ENCODE data around the gene CHRNA7. TPM values are rescaled to one million over a fixed set of nuclear protein-coding genes. Genes with fewer than 3 reads are reported as not detected.

Gene CHRNA7
- total RNA-seq, 1 experiment from 2014 or later = not detected

DNA sequence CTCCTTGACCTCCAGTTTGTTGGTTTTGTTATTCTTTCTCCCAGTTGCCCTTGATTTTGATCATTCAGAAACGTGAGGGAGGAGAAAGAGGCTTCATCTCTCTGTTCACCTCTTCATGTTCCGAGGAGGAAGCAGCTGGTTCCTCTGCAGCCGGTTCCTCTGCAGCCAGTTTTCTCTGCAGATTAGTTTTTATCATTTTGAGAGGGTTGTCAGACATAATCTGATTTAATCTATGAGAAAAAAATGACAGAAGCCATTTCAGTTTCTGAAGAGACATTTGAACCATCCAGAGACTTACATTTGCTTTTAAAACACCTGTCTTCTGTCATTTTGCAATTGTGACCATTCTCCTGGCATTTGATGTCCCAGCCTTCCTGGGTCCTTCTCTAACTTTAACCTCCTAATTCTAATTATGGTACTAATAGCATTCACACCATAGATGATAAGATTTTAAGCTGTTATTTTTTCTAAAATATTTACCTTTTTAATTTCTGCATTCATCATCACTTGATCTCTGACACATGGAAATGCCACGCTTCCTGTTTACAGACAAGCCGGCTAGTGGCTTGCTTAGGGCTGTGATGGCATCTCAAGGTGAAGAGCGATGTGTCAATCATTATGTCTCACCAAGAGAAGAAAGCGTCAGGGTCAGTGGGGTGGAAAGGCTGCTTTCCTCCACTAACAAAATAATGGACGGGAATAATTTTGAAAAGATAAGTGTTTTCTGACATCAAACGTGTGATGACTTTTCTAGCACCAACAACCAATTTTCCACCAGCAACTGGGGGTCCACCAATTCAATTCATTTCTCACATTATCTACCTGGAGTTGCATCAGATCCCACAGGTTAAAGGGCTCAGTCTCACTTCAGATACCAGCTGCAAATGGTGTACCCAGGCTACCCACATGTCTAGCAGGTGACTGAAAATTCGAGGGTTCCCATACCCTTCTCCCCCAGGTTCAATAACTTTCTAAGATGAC lies 76.4 kb downstream of the CHRNA7 start:
- no peak for DNase-seq
- H3K4me2 ChIP-seq (ENCODE audit: low read depth, low read length, poor library complexity, severe bottlenecking) = no peak overlapping the region
- H3K9me3 ChIP-seq (ENCODE audit: low read length) = no peaks in the 10 kb centered on the region
- no peaks in the 10 kb centered on the region for H3K9me2 ChIP-seq (replicated peaks; ENCODE audit: insufficient read depth, low read length)
- no peaks in the 10 kb centered on the region for H3K4me1 ChIP-seq (ENCODE audit: low read length)
- H3K27me3 ChIP-seq (ENCODE audit: low read length) = no peaks in the 10 kb centered on the region
- no peak overlapping the region for H3K4me3 ChIP-seq (ENCODE audit: low read length)
- H2AFZ ChIP-seq (ENCODE audit: low read length) = no peak overlapping the region
- H3K9ac ChIP-seq (ENCODE audit: low read length) = no peak overlapping the region
- no peaks in the 10 kb centered on the region for H3K79me2 ChIP-seq (ENCODE audit: low read length)
- no peaks in the 10 kb centered on the region for H3K36me3 ChIP-seq (ENCODE audit: insufficient read depth, low read length)
- no peak overlapping the region for H3K27ac ChIP-seq (ENCODE audit: low read length)
- H4K20me1 ChIP-seq (ENCODE audit: insufficient read depth, low read depth, low read length) = no peaks in the 10 kb centered on the region

DNA sequence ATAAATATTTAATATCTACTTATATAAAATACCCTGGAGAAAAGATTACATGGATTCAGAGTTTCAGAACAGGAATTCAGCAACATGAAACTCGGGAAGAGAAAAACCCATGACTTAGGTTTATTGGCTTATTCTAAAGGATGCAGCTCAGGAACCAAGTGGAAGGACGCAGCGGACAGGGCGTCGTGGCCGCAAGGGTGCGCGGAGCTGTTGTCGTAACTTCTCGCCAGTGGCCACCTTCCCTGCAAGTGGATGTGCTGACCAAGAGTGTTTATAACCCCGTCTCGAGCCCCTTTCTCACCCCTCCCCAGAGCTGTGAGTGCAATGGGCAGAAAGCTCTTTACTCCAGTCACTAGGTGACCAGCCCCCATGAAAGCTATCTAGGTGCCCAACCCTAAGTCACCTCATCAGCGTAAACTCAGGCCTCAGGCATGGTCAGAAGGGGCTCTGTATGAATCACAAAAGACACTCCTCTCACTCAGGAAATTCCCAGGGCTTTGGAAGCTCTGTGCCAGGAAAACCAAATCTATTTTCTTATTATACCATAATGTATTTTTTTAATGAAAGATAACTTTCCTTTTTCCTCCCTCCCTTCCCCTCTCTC lies 77.3 kb downstream of the CHRNA7 start:
- H3K9ac ChIP-seq (ENCODE audit: low read length) = no peak overlapping the region
- no peaks in the 10 kb centered on the region for H4K20me1 ChIP-seq (ENCODE audit: insufficient read depth, low read depth, low read length)
- no peaks in the 10 kb centered on the region for H3K9me2 ChIP-seq (replicated peaks; ENCODE audit: insufficient read depth, low read length)
- no peak overlapping the region for H3K4me3 ChIP-seq (ENCODE audit: low read length)
- H3K9me3 ChIP-seq (ENCODE audit: low read length) = no peaks in the 10 kb centered on the region
- no peaks in the 10 kb centered on the region for H3K27me3 ChIP-seq (ENCODE audit: low read length)
- no peaks in the 10 kb centered on the region for H3K4me1 ChIP-seq (ENCODE audit: low read length)
- DNase-seq = no peak
- H3K4me2 ChIP-seq (ENCODE audit: low read depth, low read length, poor library complexity, severe bottlenecking) = no peak overlapping the region
- no peaks in the 10 kb centered on the region for H3K79me2 ChIP-seq (ENCODE audit: low read length)
- H2AFZ ChIP-seq (ENCODE audit: low read length) = no peak overlapping the region
- H3K27ac ChIP-seq (ENCODE audit: low read length) = no peak overlapping the region
- H3K36me3 ChIP-seq (ENCODE audit: insufficient read depth, low read length) = no peaks in the 10 kb centered on the region

DNA sequence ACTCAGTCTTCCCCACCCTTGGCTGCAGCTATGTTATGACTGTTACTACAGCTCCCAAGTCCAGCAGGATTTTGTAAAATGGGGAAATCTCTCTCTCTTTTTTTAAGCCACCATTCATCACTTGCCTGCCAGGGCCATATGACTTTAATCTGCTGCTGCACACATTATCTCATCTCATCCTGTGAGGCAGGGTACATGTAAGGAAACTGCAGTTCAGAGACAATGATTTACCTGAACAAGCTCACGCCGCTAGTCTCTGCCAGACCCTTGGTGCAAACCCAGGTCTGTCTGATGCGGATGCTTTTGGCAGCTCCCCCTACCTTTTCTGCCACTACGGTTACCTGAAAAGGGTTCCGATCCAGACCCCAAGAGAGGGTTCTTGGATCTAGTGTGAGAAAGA lies 78.3 kb downstream of the CHRNA7 start:
- Histone ChIP-seq H3K4me3 (ENCODE audit: low read length) (no peak overlapping the region), H2AFZ (ENCODE audit: low read length) (no peak overlapping the region), H3K79me2 (ENCODE audit: low read length) (no peaks in the 10 kb centered on the region), H3K27ac (ENCODE audit: low read length) (no peak overlapping the region), H3K4me2 (ENCODE audit: low read depth, low read length, poor library complexity, severe bottlenecking) (no peak overlapping the region), H3K4me1 (ENCODE audit: low read length) (no peaks in the 10 kb centered on the region), H3K36me3 (ENCODE audit: insufficient read depth, low read length) (no peaks in the 10 kb centered on the region), H3K27me3 (ENCODE audit: low read length) (no peaks in the 10 kb centered on the region), H4K20me1 (ENCODE audit: insufficient read depth, low read depth, low read length) (no peaks in the 10 kb centered on the region), H3K9me2 (replicated peaks; ENCODE audit: insufficient read depth, low read length) (no peaks in the 10 kb centered on the region), H3K9ac (ENCODE audit: low read length) (no peak overlapping the region), H3K9me3 (ENCODE audit: low read length) (no peaks in the 10 kb centered on the region)
- no peak for DNase-seq

DNA sequence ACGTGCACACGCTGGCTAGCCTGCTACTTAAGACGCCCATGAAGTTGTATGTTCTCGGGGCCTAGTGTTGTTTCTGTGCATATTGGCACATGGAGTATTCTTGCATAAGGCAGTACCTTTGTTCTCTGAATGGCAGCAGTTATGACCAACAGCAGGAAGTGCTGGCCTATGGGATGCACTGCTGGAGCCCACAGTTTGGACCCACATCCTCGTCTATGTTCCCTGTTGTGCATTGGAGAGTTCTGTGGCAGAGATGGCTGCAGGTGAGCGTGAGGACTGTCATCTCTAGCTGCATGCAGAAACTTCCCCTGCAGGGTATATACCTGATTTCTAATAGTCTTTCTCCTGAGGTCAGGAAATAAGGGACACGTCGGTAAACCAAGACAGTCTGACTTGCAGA lies 81.8 kb downstream of the CHRNA7 start:
- no peaks in the 10 kb centered on the region for H3K27me3 ChIP-seq (ENCODE audit: low read length)
- DNase-seq = no peak
- H3K4me2 ChIP-seq (ENCODE audit: low read depth, low read length, poor library complexity, severe bottlenecking) = no peak overlapping the region
- H3K4me3 ChIP-seq (ENCODE audit: low read length) = no peak overlapping the region
- H4K20me1 ChIP-seq (ENCODE audit: insufficient read depth, low read depth, low read length) = no peaks in the 10 kb centered on the region
- no peak overlapping the region for H3K9ac ChIP-seq (ENCODE audit: low read length)
- H3K36me3 ChIP-seq (ENCODE audit: insufficient read depth, low read length) = no peaks in the 10 kb centered on the region
- no peaks in the 10 kb centered on the region for H3K9me2 ChIP-seq (replicated peaks; ENCODE audit: insufficient read depth, low read length)
- no peaks in the 10 kb centered on the region for H3K9me3 ChIP-seq (ENCODE audit: low read length)
- no peaks in the 10 kb centered on the region for H3K4me1 ChIP-seq (ENCODE audit: low read length)
- no peak overlapping the region for H3K27ac ChIP-seq (ENCODE audit: low read length)
- H3K79me2 ChIP-seq (ENCODE audit: low read length) = no peaks in the 10 kb centered on the region
- H2AFZ ChIP-seq (ENCODE audit: low read length) = no peak overlapping the region

DNA sequence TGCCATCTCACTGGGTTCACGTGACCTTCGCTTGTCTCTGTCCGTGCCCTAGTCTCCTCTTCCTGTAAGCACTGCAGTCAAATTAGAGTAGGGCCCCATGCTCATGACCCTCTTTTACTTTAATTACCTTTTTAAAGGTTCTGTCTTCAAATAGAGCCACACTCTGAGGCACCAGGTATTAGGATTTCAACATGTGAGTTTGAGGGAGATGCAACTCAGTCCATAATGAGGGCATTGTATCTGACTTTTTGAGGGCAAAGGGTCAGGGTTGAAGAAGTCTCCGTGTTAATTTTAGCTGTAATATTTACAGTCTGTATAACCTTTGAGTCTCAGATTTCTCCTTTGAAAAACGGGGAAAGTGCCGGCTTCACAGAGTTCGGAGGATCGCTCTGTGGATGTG lies 82.9 kb downstream of the CHRNA7 start:
- H3K4me1 ChIP-seq (ENCODE audit: low read length) = no peaks in the 10 kb centered on the region
- no peak for DNase-seq
- no peak overlapping the region for H3K27ac ChIP-seq (ENCODE audit: low read length)
- no peak overlapping the region for H2AFZ ChIP-seq (ENCODE audit: low read length)
- no peaks in the 10 kb centered on the region for H4K20me1 ChIP-seq (ENCODE audit: insufficient read depth, low read depth, low read length)
- no peaks in the 10 kb centered on the region for H3K36me3 ChIP-seq (ENCODE audit: insufficient read depth, low read length)
- H3K4me2 ChIP-seq (ENCODE audit: low read depth, low read length, poor library complexity, severe bottlenecking) = no peak overlapping the region
- no peaks in the 10 kb centered on the region for H3K79me2 ChIP-seq (ENCODE audit: low read length)
- H3K27me3 ChIP-seq (ENCODE audit: low read length) = no peaks in the 10 kb centered on the region
- H3K4me3 ChIP-seq (ENCODE audit: low read length) = no peak overlapping the region
- H3K9ac ChIP-seq (ENCODE audit: low read length) = no peak overlapping the region
- no peaks in the 10 kb centered on the region for H3K9me2 ChIP-seq (replicated peaks; ENCODE audit: insufficient read depth, low read length)
- H3K9me3 ChIP-seq (ENCODE audit: low read length) = no peaks in the 10 kb centered on the region

DNA sequence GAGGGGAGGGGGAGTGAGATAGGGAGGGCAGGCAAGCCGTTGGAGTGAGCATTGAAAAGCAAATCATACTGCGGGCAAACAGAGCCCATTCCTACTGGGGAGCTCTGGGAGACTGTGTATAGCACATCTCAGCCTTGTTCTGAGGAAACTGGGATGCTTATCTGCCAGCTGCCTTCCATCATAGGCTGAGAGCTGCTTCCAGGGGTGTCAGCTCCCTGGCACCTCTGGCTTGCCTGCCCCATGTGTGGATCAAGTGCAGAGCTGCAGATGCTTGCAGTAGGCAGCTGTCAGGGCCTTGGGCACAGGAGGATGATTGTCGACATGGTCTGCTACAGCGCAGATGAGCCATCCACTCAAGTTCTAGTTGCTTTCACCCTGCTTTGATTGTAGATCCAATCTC lies 86.8 kb downstream of the CHRNA7 start:
- Histone ChIP-seq H3K9me3 (ENCODE audit: low read length) (no peaks in the 10 kb centered on the region), H3K9me2 (replicated peaks; ENCODE audit: insufficient read depth, low read length) (no peaks in the 10 kb centered on the region), H3K9ac (ENCODE audit: low read length) (no peak overlapping the region), H3K4me3 (ENCODE audit: low read length) (no peak overlapping the region), H3K79me2 (ENCODE audit: low read length) (no peaks in the 10 kb centered on the region), H3K36me3 (ENCODE audit: insufficient read depth, low read length) (no peaks in the 10 kb centered on the region), H3K4me1 (ENCODE audit: low read length) (no peaks in the 10 kb centered on the region), H3K27ac (ENCODE audit: low read length) (no peak overlapping the region), H2AFZ (ENCODE audit: low read length) (no peak overlapping the region), H3K4me2 (ENCODE audit: low read depth, low read length, poor library complexity, severe bottlenecking) (no peak overlapping the region), H4K20me1 (ENCODE audit: insufficient read depth, low read depth, low read length) (no peaks in the 10 kb centered on the region), H3K27me3 (ENCODE audit: low read length) (no peaks in the 10 kb centered on the region)
- no peak for DNase-seq

DNA sequence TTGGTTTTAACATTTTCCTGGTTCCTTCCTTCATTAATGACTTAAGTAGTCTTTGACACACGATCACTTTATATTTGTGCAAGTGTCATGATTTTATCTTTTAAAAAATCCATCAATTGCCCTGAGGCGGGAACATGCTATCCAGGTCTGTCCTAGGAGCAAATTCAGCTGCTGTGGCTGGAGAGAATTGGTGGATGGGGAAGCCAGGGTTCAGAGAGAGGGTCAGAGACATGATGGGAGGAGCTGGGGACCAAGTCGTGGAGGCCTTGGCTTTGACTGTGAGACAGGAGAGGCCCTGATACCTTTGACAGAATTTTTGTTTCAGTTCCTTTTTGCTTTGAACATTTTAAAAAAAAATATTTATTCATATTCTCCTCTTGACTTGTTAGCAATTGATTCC lies 89.0 kb downstream of the CHRNA7 start:
- no peak overlapping the region for H3K4me3 ChIP-seq (ENCODE audit: low read length)
- no peaks in the 10 kb centered on the region for H3K79me2 ChIP-seq (ENCODE audit: low read length)
- H3K4me1 ChIP-seq (ENCODE audit: low read length) = no peaks in the 10 kb centered on the region
- H3K9ac ChIP-seq (ENCODE audit: low read length) = no peak overlapping the region
- no peaks in the 10 kb centered on the region for H3K9me2 ChIP-seq (replicated peaks; ENCODE audit: insufficient read depth, low read length)
- H3K36me3 ChIP-seq (ENCODE audit: insufficient read depth, low read length) = no peaks in the 10 kb centered on the region
- H3K27ac ChIP-seq (ENCODE audit: low read length) = no peak overlapping the region
- no peak overlapping the region for H2AFZ ChIP-seq (ENCODE audit: low read length)
- no peak for DNase-seq
- no peak overlapping the region for H3K4me2 ChIP-seq (ENCODE audit: low read depth, low read length, poor library complexity, severe bottlenecking)
- H3K9me3 ChIP-seq (ENCODE audit: low read length) = no peaks in the 10 kb centered on the region
- H3K27me3 ChIP-seq (ENCODE audit: low read length) = no peaks in the 10 kb centered on the region
- no peaks in the 10 kb centered on the region for H4K20me1 ChIP-seq (ENCODE audit: insufficient read depth, low read depth, low read length)

DNA sequence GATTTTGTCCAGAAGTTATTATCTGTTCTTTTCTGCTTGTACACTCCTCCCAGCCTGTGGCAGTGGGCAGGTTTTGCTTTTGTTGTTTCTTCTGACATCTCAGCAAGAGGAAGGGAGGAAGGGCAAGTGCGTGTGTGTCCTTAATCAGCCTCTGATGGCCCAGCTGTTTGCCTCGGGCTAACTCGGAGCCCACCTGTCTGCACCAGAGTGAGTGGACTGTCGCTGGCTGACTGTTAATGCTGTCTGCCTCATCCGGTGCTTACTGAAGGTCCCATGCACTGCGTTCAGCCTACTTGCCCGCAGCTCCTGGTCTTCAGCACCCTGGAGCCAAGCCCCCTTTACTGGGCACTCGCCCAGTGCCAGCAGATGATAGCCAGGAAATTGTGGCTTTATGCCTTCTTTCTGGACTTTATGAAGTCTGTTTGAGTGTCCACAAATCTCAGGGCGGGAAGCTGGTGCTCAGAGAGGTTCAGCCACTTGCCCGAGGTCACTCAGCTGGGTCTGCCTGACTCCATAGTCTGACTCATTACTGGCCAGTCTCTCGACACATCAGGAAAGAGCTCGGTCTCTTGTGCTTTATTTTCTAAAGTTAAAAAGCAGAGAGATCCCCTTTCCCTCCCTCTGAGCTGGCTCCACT lies 89.5 kb downstream of the CHRNA7 start:
- Histone ChIP-seq H3K79me2 (ENCODE audit: low read length) (no peaks in the 10 kb centered on the region), H3K9me2 (replicated peaks; ENCODE audit: insufficient read depth, low read length) (no peaks in the 10 kb centered on the region), H3K9ac (ENCODE audit: low read length) (no peak overlapping the region), H3K36me3 (ENCODE audit: insufficient read depth, low read length) (no peaks in the 10 kb centered on the region), H2AFZ (ENCODE audit: low read length) (no peak overlapping the region), H3K4me2 (ENCODE audit: low read depth, low read length, poor library complexity, severe bottlenecking) (no peak overlapping the region), H3K4me1 (ENCODE audit: low read length) (no peaks in the 10 kb centered on the region), H3K4me3 (ENCODE audit: low read length) (no peak overlapping the region), H4K20me1 (ENCODE audit: insufficient read depth, low read depth, low read length) (no peaks in the 10 kb centered on the region), H3K27ac (ENCODE audit: low read length) (no peak overlapping the region), H3K9me3 (ENCODE audit: low read length) (no peaks in the 10 kb centered on the region), H3K27me3 (ENCODE audit: low read length) (no peaks in the 10 kb centered on the region)
- DNase-seq = no peak
